GM12801 (cell line): ENCODE data around the gene CR1L.

Experiments used
- CTCF ChIP-seq: IDR thresholded peaks from one replicate; pipeline ENCODE4 v1.5.1; 2011; ENCODE audit warnings: control low read depth; ENCODE audit not compliant: insufficient read length; ENCODE audit errors: extremely low read depth

The CR1L gene

DNA sequence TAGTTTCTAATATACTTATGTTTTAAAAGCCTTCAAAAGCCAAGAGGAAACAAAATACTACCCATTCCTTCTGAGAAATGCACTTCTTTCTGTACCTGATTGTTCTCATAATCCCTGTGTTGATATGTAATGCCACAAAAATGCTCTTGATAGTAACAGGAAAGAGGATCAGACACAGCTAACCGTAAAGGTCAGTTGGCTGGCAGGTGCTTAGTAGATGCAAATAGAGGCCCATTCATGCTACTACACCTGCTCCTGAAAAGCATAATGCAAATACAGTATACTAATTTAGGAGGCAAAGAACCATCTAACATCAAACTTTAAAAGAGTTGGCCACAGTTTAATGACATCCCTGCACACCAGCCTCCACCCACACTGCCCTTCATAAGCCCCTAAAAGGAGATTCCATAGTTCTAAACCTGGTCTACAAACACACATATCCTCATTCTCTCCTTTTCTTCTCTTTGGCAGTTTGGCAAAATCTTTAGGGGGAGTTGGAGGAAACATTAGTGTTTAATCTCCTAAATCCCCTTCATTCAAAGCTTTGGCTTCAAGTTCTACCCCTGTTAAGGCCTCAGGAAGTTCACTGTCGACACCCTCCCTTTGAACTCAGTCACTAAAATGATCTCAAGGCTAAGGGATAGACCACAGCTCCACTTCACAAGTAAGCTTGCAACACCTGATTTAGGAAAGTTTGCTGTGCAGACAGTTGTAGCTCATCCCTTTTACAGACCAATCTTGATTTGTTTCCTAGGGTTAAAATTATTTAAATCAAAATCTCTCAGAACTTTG, 104.0 kb downstream of the CR1L start:
- no peak for TF ChIP-seq CTCF

GRCh38 chr1:207750631-207751305, 105.8 kb downstream of the CR1L start:
- TF ChIP-seq CTCF = no peak

DNA sequence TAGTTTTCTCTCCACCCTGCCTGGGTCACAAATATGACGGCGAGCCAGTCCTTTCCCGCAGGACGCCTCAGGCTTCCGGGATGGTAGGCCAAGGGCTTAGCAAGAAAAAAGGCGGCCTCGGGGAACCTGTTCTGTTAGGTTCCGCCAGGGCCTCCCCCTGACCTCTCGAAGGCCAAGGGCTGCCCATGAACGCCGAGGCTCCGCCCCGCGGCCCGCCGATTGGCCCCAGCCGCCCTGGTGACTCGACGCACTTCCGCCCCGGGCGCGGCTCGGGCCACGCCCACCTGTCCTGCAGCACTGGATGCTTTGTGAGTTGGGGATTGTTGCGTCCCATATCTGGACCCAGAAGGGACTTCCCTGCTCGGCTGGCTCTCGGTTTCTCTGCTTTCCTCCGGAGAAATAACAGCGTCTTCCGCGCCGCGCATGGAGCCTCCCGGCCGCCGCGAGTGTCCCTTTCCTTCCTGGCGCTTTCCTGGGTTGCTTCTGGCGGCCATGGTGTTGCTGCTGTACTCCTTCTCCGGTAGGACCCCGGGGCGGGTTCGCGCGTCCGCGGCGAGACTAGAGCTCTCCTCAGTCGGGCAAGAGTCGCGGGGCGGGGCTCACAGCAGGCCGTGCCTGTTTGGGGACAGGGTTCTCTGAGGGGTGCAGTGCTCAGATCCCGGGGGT, 107.0 kb downstream of the CR1L start, which contains the start of gene CD46:
TSS of gene CD46 (plus strand) at position 265 of the 666 bp plus-strand sequence. CDS start at position 424, 159 bp downstream.
- TF ChIP-seq CTCF = no peak

- no peak for TF ChIP-seq CTCF
Measured at GRCh38 chr1:207752456-207752998, 107.6 kb downstream of the CR1L start.

- no peak for TF ChIP-seq CTCF
Measured at GRCh38 chr1:207753611-207754010, 108.7 kb downstream of the CR1L start.

GRCh38 chr1:207754011-207754410, 109.1 kb downstream of the CR1L start:
- no peak for TF ChIP-seq CTCF
